Astrocyte of the cerebellum (primary cell): ENCODE data around the gene RAB2B.
A peak's percentile ranks its signal among the peaks of the same experiment; 100 is the strongest.
"Not testable (repeated sequence)": the region's sequence is repeated elsewhere in the genome, so short reads cannot be mapped to it uniquely, and the experiment has no call there.

Experiments used
- DNase-seq: peaks from one replicate; pipeline ENCODE4 v3.0.0-alpha.2; 2011; ENCODE audit warnings: low read depth
- H3K4me3 ChIP-seq: 2 replicates; pipeline ENCODE4 v1.5.1; 2011; ENCODE audit warnings: mild to moderate bottlenecking, low read depth, low read length, moderate library complexity
- CTCF ChIP-seq: IDR thresholded peaks from 2 replicates; pipeline ENCODE4 v1.5.1; 2012; ENCODE audit warnings: low read length, low read depth, moderate library complexity, mild to moderate bottlenecking; ENCODE audit errors: missing control alignments
- in situ Hi-C: cut with HindIII; loops from 2 replicates; pipeline ENCODE4 v1.10.0; 2017; ENCODE audit warnings: low sequenced_read_pairs

The RAB2B gene

GRCh38 chr14:21454843-21455544 is 21.8 kb downstream of the RAB2B start:
- no peak for DNase-seq
- H3K4me3 ChIP-seq = peak overlapping the region; percentile 67
- no peak for TF ChIP-seq CTCF
- in situ Hi-C loops = no loop called here

GRCh38 chr14:21449899-21450216 is 26.9 kb downstream of the RAB2B start:
- in situ Hi-C loops = no loop called here
- no peak for DNase-seq
- TF ChIP-seq CTCF = no peak
- H3K4me3 ChIP-seq = no peak overlapping the region

- in situ Hi-C loops, H3K4me3 ChIP-seq, DNase-seq: not testable (repeated sequence)
Measured at GRCh38 chr14:21442657-21443056, 34.1 kb downstream of the RAB2B start.

GRCh38 chr14:21440859-21441258 is 35.9 kb downstream of the RAB2B start:
- H3K4me3 ChIP-seq = no peak overlapping the region
- in situ Hi-C loops = no loop called here
- no peak for TF ChIP-seq CTCF
- no peak for DNase-seq

- no peak for TF ChIP-seq CTCF
- peak overlapping the region; percentile 82 for H3K4me3 ChIP-seq
- DNase-seq = peak; percentile 98
- in situ Hi-C loops = no loop called here
Measured at GRCh38 chr14:21437063-21437901, 39.5 kb downstream of the RAB2B start.

GRCh38 chr14:21436567-21437062 is 40.1 kb downstream of the RAB2B start:
- in situ Hi-C loops = no loop called here
- DNase-seq = no peak
- TF ChIP-seq CTCF = no peak
- H3K4me3 ChIP-seq = peak overlapping the region; percentile 82

- in situ Hi-C loops = no loop called here
- DNase-seq = no peak
- H3K4me3 ChIP-seq = no peak overlapping the region
- TF ChIP-seq CTCF = no peak
Measured at GRCh38 chr14:21431126-21431525, 45.6 kb downstream of the RAB2B start.
